WTC11 (cell line): ENCODE results near the gene MRAS. TPM values are rescaled to one million over a fixed set of nuclear protein-coding genes. Genes with fewer than 3 reads are reported as not detected.
"Not testable (repeated sequence)": the region's sequence is repeated elsewhere in the genome, so short reads cannot be mapped to it uniquely, and the experiment has no call there.

ENCODE experiments used
- ATAC-seq: fragments of 200-7000 bp; cut with Tn5 transposase; 2 replicates; pipeline ENCODE4 v1.10.0; 2021; ENCODE audit warnings: mild to moderate bottlenecking, moderate library complexity
- CTCF ChIA-PET: fragments of 300-600 bp; sonication (Branson Sonifier 250); formaldehyde crosslinking; loops from one replicate; lab custom pipeline; 2021; ENCODE audit warnings: antibody characterized with exemption; lab: Charles Lee
- POLR2A ChIA-PET: fragments of 350-600 bp; sonication (Branson Sonifier 250); formaldehyde crosslinking; loops from one replicate; lab custom pipeline; 2021; ENCODE audit warnings: antibody characterized with exemption; lab: Charles Lee
- DNase-seq: peaks from one replicate; pipeline ENCODE4 v3.0.0; 2021; ENCODE audit warnings: low spot score
- H3K27ac Mint-ChIP-seq: 2 replicates; pipeline ENCODE4 v1.8.0; 2021; ENCODE audit warnings: mixed read lengths
- H3K27me3 Mint-ChIP-seq: 2 replicates; pipeline ENCODE4 v1.8.0; 2021; ENCODE audit warnings: low read depth, mild to moderate bottlenecking, moderate library complexity, mixed read lengths
- H3K36me3 Mint-ChIP-seq: 2 replicates; pipeline ENCODE4 v1.8.0; 2021; ENCODE audit warnings: mixed read lengths
- H3K4me1 Mint-ChIP-seq: 2 replicates; pipeline ENCODE4 v1.8.0; 2022; ENCODE audit warnings: mixed read lengths
- H3K4me3 Mint-ChIP-seq: 2 replicates; pipeline ENCODE4 v1.8.0; 2021; ENCODE audit warnings: mild to moderate bottlenecking, moderate library complexity, mixed read lengths
- H3K9me3 Mint-ChIP-seq: 2 replicates; pipeline ENCODE4 v1.8.0; 2021; ENCODE audit warnings: mixed read lengths
- ARID4B ChIP-seq: sonication (generic); formaldehyde crosslinking; IDR thresholded peaks from 2 replicates; pipeline ENCODE4 v1.8.0; 2023; ENCODE audit warnings: missing genetic modification reagents, mild to moderate bottlenecking, borderline replicate concordance
- CTCF ChIP-seq: fragments of 200-600 bp; IDR thresholded peaks from 2 replicates; pipeline ENCODE4 v1.8.0; 2022; ENCODE audit warnings: antibody characterized with exemption
- FOXJ3 ChIP-seq: sonication (generic); formaldehyde crosslinking; IDR thresholded peaks from 2 replicates; pipeline ENCODE4 v1.9.0; 2021; ENCODE audit warnings: missing genetic modification reagents, mild to moderate bottlenecking, borderline replicate concordance
- FOXP1 ChIP-seq: sonication (generic); formaldehyde crosslinking; IDR thresholded peaks from 2 replicates; pipeline ENCODE4 v1.8.0; 2022; ENCODE audit warnings: missing genetic modification reagents, mild to moderate bottlenecking, moderate library complexity, borderline replicate concordance
- MLX ChIP-seq: sonication (generic); formaldehyde crosslinking; IDR thresholded peaks from 2 replicates; pipeline ENCODE4 v1.8.1; 2023; ENCODE audit warnings: mild to moderate bottlenecking, missing genetic modification reagents, moderate library complexity
- NR1H2 ChIP-seq: sonication (generic); formaldehyde crosslinking; IDR thresholded peaks from 2 replicates; pipeline ENCODE4 v1.9.0; 2021; ENCODE audit warnings: mild to moderate bottlenecking, moderate library complexity, missing genetic modification reagents
- SMAD3 ChIP-seq: sonication (generic); formaldehyde crosslinking; IDR thresholded peaks from 2 replicates; pipeline ENCODE4 v1.8.0; 2022; ENCODE audit warnings: missing genetic modification reagents, mild to moderate bottlenecking, borderline replicate concordance
- SMAD4 ChIP-seq: sonication (generic); formaldehyde crosslinking; IDR thresholded peaks from 2 replicates; pipeline ENCODE4 v1.8.0; 2022; ENCODE audit warnings: mild to moderate bottlenecking, missing genetic modification reagents
- TEAD4 ChIP-seq: sonication (generic); formaldehyde crosslinking; IDR thresholded peaks from 2 replicates; pipeline ENCODE4 v1.8.0; 2022; ENCODE audit warnings: mild to moderate bottlenecking, missing genetic modification reagents
- TP53 ChIP-seq: sonication (generic); formaldehyde crosslinking; IDR thresholded peaks from 2 replicates; pipeline ENCODE4 v1.8.1; 2023; ENCODE audit warnings: mild to moderate bottlenecking, missing genetic modification reagents
- USF1 ChIP-seq: sonication (generic); formaldehyde crosslinking; IDR thresholded peaks from 2 replicates; pipeline ENCODE4 v1.8.0; 2022; ENCODE audit warnings: mild to moderate bottlenecking, missing genetic modification reagents
- USF2 ChIP-seq: sonication (generic); formaldehyde crosslinking; IDR thresholded peaks from 2 replicates; pipeline ENCODE4 v1.8.1; 2023; ENCODE audit warnings: mild to moderate bottlenecking, missing genetic modification reagents, moderate library complexity
- ZBTB43 ChIP-seq: sonication (generic); formaldehyde crosslinking; IDR thresholded peaks from 2 replicates; pipeline ENCODE4 v1.8.1; 2023; ENCODE audit warnings: mild to moderate bottlenecking, missing genetic modification reagents
- ZNF423 ChIP-seq: fragments of 250-450 bp; sonication (Bioruptor Pico); IDR thresholded peaks from 2 replicates; pipeline ENCODE4 v2.1.2; 2022; ENCODE audit warnings: mild to moderate bottlenecking, moderate library complexity
- ZNF425 ChIP-seq: fragments of 250-450 bp; sonication (Bioruptor Pico); conservative IDR thresholded peaks from 2 replicates; pipeline ENCODE4 v1.9.0; 2021; ENCODE audit warnings: mild to moderate bottlenecking
- ZNF532 ChIP-seq: fragments of 250-450 bp; sonication (Bioruptor Pico); IDR thresholded peaks from 2 replicates; pipeline ENCODE4 v1.9.0; 2021; ENCODE audit warnings: mild to moderate bottlenecking, borderline replicate concordance
- total RNA-seq: library from RNA; stranded (reverse); gene quantifications from 3 replicates; pipeline ENCODE4 v1.2.3, GENCODE V29; 2021

Gene MRAS
- total RNA-seq, 1 experiment from 2014 or later, result 14.8 TPM

- H3K27me3 Mint-ChIP-seq, result no peaks in the 10 kb centered on the region
- DNase-seq, result no peak
- peaks cover 7% of the 10 kb centered on the region for H3K4me1 Mint-ChIP-seq
- POLR2A ChIA-PET, result no interaction called here
- H3K27ac Mint-ChIP-seq, result no peak overlapping the region
- CTCF ChIA-PET, result no interaction called here
- H3K36me3 Mint-ChIP-seq, result peaks cover 7% of the 10 kb centered on the region; the same call in 1 of the 2 replicates
- H3K9me3 Mint-ChIP-seq, result no peaks in the 10 kb centered on the region
- TF ChIP-seq MLX (no peak), ZNF532 (no peak), ARID4B (no peak), ZNF423 (CRISPR knock-in tag) (no peak), USF1 (CRISPR knock-in tag) (no peak), FOXP1 (CRISPR knock-in tag) (no peak), ZNF425 (CRISPR knock-in tag) (no peak), CTCF (no peak), ZBTB43 (no peak), TEAD4 (CRISPR knock-in tag) (no peak), SMAD3 (CRISPR knock-in tag) (no peak), TP53 (CRISPR knock-in tag) (no peak), NR1H2 (CRISPR knock-in tag) (no peak), USF2 (CRISPR knock-in tag) (no peak), FOXJ3 (no peak), SMAD4 (no peak)
- H3K4me3 Mint-ChIP-seq, result no peak overlapping the region
- ATAC-seq, result no peak
Observed at GRCh38 chr3:138376663-138377062, 28.3 kb downstream of the MRAS start.

GRCh38 chr3:138377212-138377611 lies 28.8 kb downstream of the MRAS start:
- CTCF ChIA-PET, H3K36me3 Mint-ChIP-seq: not testable (repeated sequence)

More at GRCh38 chr3:138377212-138377611, 28.8 kb downstream of the MRAS start:
- H3K9me3 Mint-ChIP-seq, H3K27ac Mint-ChIP-seq, POLR2A ChIA-PET, ATAC-seq, H3K27me3 Mint-ChIP-seq, DNase-seq, H3K4me3 Mint-ChIP-seq: not testable (repeated sequence)
- H3K4me1 Mint-ChIP-seq, result peaks cover 10% of the 10 kb centered on the region
